Neural cell (in vitro differentiated cells): ENCODE measurements around the gene BTN1A1. TPM values are rescaled to one million over a fixed set of nuclear protein-coding genes. Genes with fewer than 3 reads are reported as not detected.
"Not testable (repeated sequence)": the region's sequence is repeated elsewhere in the genome, so short reads cannot be mapped to it uniquely, and the experiment has no call there.

ENCODE experiments used
- H2AFZ ChIP-seq: fragments of 200-600, 300-800 bp; sonication (generic), shearing (Covaris generic); 2 replicates; pipeline ENCODE4 v1.6.0; 2014; ENCODE audit warnings: low read depth, mild to moderate bottlenecking, antibody characterized with exemption, low read length, moderate library complexity
- H3F3A ChIP-seq: fragments of 200-600 bp; shearing (Covaris generic); 2 replicates; pipeline ENCODE4 v1.6.1; 2016; ENCODE audit warnings: mild to moderate bottlenecking, moderate library complexity, mixed read lengths, antibody characterized with exemption, low read length; ENCODE audit not compliant: insufficient read depth, poor library complexity, severe bottlenecking
- H3K27ac ChIP-seq: fragments of 200-600, 300-800 bp; sonication (generic), shearing (Covaris generic); 2 replicates; pipeline ENCODE4 v1.5.1; 2014; ENCODE audit warnings: mild to moderate bottlenecking, low read length, moderate library complexity
- H3K27me3 ChIP-seq: fragments of 300-800, 200-600 bp; sonication (generic), shearing (Covaris generic); 2 replicates; pipeline ENCODE4 v1.6.0; 2014; ENCODE audit warnings: mild to moderate bottlenecking, low read depth, low read length, moderate library complexity; ENCODE audit not compliant: insufficient read depth
- H3K36me3 ChIP-seq: fragments of 300-800, 200-600 bp; sonication (generic), shearing (Covaris generic); 2 replicates; pipeline ENCODE4 v1.5.1; 2014; ENCODE audit warnings: mild to moderate bottlenecking, antibody characterized with exemption, low read length, moderate library complexity; ENCODE audit not compliant: insufficient read depth
- H3K4me2 ChIP-seq: fragments of 300-800, 200-600 bp; sonication (generic), shearing (Covaris generic); 2 replicates; pipeline ENCODE4 v1.6.0; 2014; ENCODE audit warnings: mild to moderate bottlenecking, low read length
- H3K4me3 ChIP-seq: fragments of 300-800, 200-600 bp; sonication (generic), shearing (Covaris generic); 2 replicates; pipeline ENCODE4 v1.5.1; 2014; ENCODE audit warnings: mild to moderate bottlenecking, low read length, moderate library complexity
- H3K79me2 ChIP-seq: fragments of 200-600 bp; shearing (Covaris generic); replicated peaks from 2 replicates; pipeline ENCODE4 v1.6.0; 2014; ENCODE audit warnings: mild to moderate bottlenecking, low read length, moderate library complexity; ENCODE audit not compliant: insufficient read depth
- H3K9ac ChIP-seq: fragments of 300-800, 200-600 bp; sonication (generic), shearing (Covaris generic); 2 replicates; pipeline ENCODE4 v1.6.1; 2016; ENCODE audit warnings: mild to moderate bottlenecking, low read length, mixed read lengths
- H3K9me2 ChIP-seq: fragments of 200-600 bp; shearing (Covaris generic); 2 replicates; pipeline ENCODE4 v1.6.1; 2016; ENCODE audit warnings: mild to moderate bottlenecking, low read length, mixed read lengths; ENCODE audit not compliant: insufficient read depth
- H3K9me3 ChIP-seq: fragments of 200-600, 300-800 bp; sonication (generic), shearing (Covaris generic); 2 replicates; pipeline ENCODE4 v1.6.1; 2016; ENCODE audit warnings: mild to moderate bottlenecking, mixed run types, low read length, moderate library complexity, mixed read lengths
- H4K20me1 ChIP-seq: fragments of 200-600 bp; shearing (Covaris generic); 2 replicates; pipeline ENCODE4 v1.6.1; 2016; ENCODE audit warnings: mild to moderate bottlenecking, mixed run types; ENCODE audit not compliant: insufficient read depth
- CTCF ChIP-seq: fragments of 450-650 bp; IDR thresholded peaks from 2 replicates; pipeline ENCODE4 v1.5.1; 2014; ENCODE audit warnings: antibody characterized with exemption, mild to moderate bottlenecking, moderate library complexity; ENCODE audit not compliant: poor library complexity, severe bottlenecking
- EP300 ChIP-seq: fragments of 450-650 bp; conservative IDR thresholded peaks from 2 replicates; pipeline ENCODE4 v1.6.1; 2014; ENCODE audit warnings: antibody characterized with exemption, mild to moderate bottlenecking, moderate library complexity; ENCODE audit not compliant: poor library complexity, severe bottlenecking
- EZH2 ChIP-seq: fragments of 200-600, 300-800 bp; shearing (Covaris generic), sonication (generic); IDR thresholded peaks from 2 replicates; pipeline ENCODE4 v1.6.1; 2014; ENCODE audit warnings: antibody characterized with exemption, low read length, borderline replicate concordance, mild to moderate bottlenecking; ENCODE audit not compliant: insufficient read depth, poor library complexity, severe bottlenecking
- MXI1 ChIP-seq: fragments of 450-650 bp; conservative IDR thresholded peaks from 2 replicates; pipeline ENCODE4 v1.6.1; 2014; ENCODE audit warnings: antibody characterized with exemption, mild to moderate bottlenecking; ENCODE audit not compliant: poor library complexity, severe bottlenecking
- POLR2AphosphoS5 ChIP-seq: IDR thresholded peaks from 2 replicates; pipeline ENCODE4 v1.6.1; 2012
- RAD21 ChIP-seq: fragments of 450-650 bp; conservative IDR thresholded peaks from 2 replicates; pipeline ENCODE4 v1.6.1; 2014; ENCODE audit warnings: antibody characterized with exemption, mild to moderate bottlenecking, moderate library complexity
- REST ChIP-seq: IDR thresholded peaks from 2 replicates; pipeline ENCODE4 v1.6.1; 2012; ENCODE audit warnings: borderline replicate concordance
- SMC3 ChIP-seq: fragments of 450-650 bp; conservative IDR thresholded peaks from 2 replicates; pipeline ENCODE4 v1.6.1; 2014; ENCODE audit warnings: antibody characterized with exemption, mild to moderate bottlenecking, moderate library complexity; ENCODE audit not compliant: poor library complexity
- TAF1 ChIP-seq: IDR thresholded peaks from 2 replicates; pipeline ENCODE4 v1.6.1; 2012; ENCODE audit warnings: low read depth
- polyA plus RNA-seq: library from polyadenylated mRNA; depleted of rRNA; stranded (reverse); fragments of >200 nt; gene quantifications from 2 replicates; pipeline ENCODE4 v1.2.3, GENCODE V29; 2014

Gene BTN1A1
- polyA plus RNA-seq, 1 donor from 2014 or later, result not detected

GRCh38 chr6:26521600-26522391, 21.7 kb downstream of the BTN1A1 start:
- no peak overlapping the region for H2AFZ ChIP-seq
- H3K79me2 ChIP-seq, result no peaks in the 10 kb centered on the region
- H3K4me2 ChIP-seq, result no peak overlapping the region
- H3K36me3 ChIP-seq, result no peaks in the 10 kb centered on the region
- no peak overlapping the region for H3K9ac ChIP-seq
- no peaks in the 10 kb centered on the region for H4K20me1 ChIP-seq
- TF ChIP-seq MXI1 (no peak), REST (no peak), EP300 (no peak), SMC3 (no peak), POLR2AphosphoS5 (no peak), RAD21 (no peak), TAF1 (no peak), EZH2 (no peak), CTCF (no peak)
- peak overlapping the region; percentile 72 for H3K4me3 ChIP-seq
- H3K27ac ChIP-seq, result no peak overlapping the region
- no peaks in the 10 kb centered on the region for H3K9me3 ChIP-seq
- no peaks in the 10 kb centered on the region for H3K27me3 ChIP-seq
- H3F3A ChIP-seq, result no peaks in the 10 kb centered on the region
- no peaks in the 10 kb centered on the region for H3K9me2 ChIP-seq

- H3K36me3 ChIP-seq, H4K20me1 ChIP-seq, H3K9me3 ChIP-seq, H3K27ac ChIP-seq, H3K4me2 ChIP-seq, H3K9ac ChIP-seq, H3K9me2 ChIP-seq, H3K27me3 ChIP-seq, H3F3A ChIP-seq, H2AFZ ChIP-seq, H3K79me2 ChIP-seq: not testable (repeated sequence)
- H3K4me3 ChIP-seq, result peak overlapping the region; percentile 72
Observed at GRCh38 chr6:26522486-26523228, 22.6 kb downstream of the BTN1A1 start.

- H3K36me3 ChIP-seq, H3K9me2 ChIP-seq, H2AFZ ChIP-seq, H3K4me2 ChIP-seq, H3K9me3 ChIP-seq, H3K4me3 ChIP-seq, H3K79me2 ChIP-seq, H3K9ac ChIP-seq, H4K20me1 ChIP-seq, H3K27me3 ChIP-seq, H3F3A ChIP-seq, H3K27ac ChIP-seq: not testable (repeated sequence)
Observed at GRCh38 chr6:26524314-26524713, 24.2 kb downstream of the BTN1A1 start.
